IMR-90 (cell line): Measurements from ENCODE around the gene CEACAM8. TPM values are rescaled to one million over a fixed set of nuclear protein-coding genes. Genes with fewer than 3 reads are reported as not detected.

Experiments used
- ATAC-seq: fragments of 200-7000 bp; cut with Tn5 transposase; 2 replicates; pipeline ENCODE4 v1.9.1; 2020; ENCODE audit warnings: low read depth, mild to moderate bottlenecking, moderate library complexity
- BruUV-seq: library from RNA; stranded (reverse); fragments of 400-500 nt; replicated peaks from 2 replicates; lab custom pipeline; 2021; lab: Mats Ljungman, UMichigan
- CTCF ChIA-PET: fragments of 300-600 bp; formaldehyde crosslinking; extraction: SDS; loops from one replicate; lab custom pipeline; 2021; ENCODE audit warnings: antibody characterized with exemption; lab: Yijun Ruan, JAX
- POLR2A ChIA-PET: fragments of 300-600 bp; sonication (Branson Sonifier 250); formaldehyde crosslinking; loops from one replicate; lab custom pipeline; 2022; ENCODE audit warnings: antibody characterized with exemption; ENCODE audit not compliant: unreplicated experiment; lab: Charles Lee
- DNase-seq: peaks from one replicate; pipeline ENCODE4 v3.0.0; 2013
- H2AFZ ChIP-seq: replicated peaks from 2 replicates; pipeline ENCODE3; 2013; ENCODE audit warnings: low read length, mild to moderate bottlenecking; ENCODE audit not compliant: poor library complexity
- H2AK5ac ChIP-seq: 2 replicates; pipeline ENCODE4 v1.6.1; 2013; ENCODE audit warnings: low read depth, low read length, inconsistent platforms
- H2AK9ac ChIP-seq: replicated peaks from 2 replicates; pipeline ENCODE3; 2013; ENCODE audit warnings: mild to moderate bottlenecking, low read depth, low read length, moderate library complexity; ENCODE audit not compliant: poor library complexity
- H2BK120ac ChIP-seq: 2 replicates; pipeline ENCODE4 v1.6.1; 2013; ENCODE audit warnings: low read depth, low read length, inconsistent platforms
- H2BK15ac ChIP-seq: 3 replicates; pipeline ENCODE4 v1.6.1; 2013; ENCODE audit warnings: low read depth, low read length, inconsistent platforms
- H2BK20ac ChIP-seq: 2 replicates; pipeline ENCODE4 v1.6.1; 2013; ENCODE audit warnings: low read depth, mild to moderate bottlenecking, inconsistent platforms, low read length, moderate library complexity
- H2BK5ac ChIP-seq: 2 replicates; pipeline ENCODE4 v1.6.1; 2013; ENCODE audit warnings: mild to moderate bottlenecking, low read depth, low read length, inconsistent platforms; ENCODE audit not compliant: poor library complexity, severe bottlenecking
- H3K14ac ChIP-seq: replicated peaks from 2 replicates; pipeline ENCODE4 v1.6.1; 2013; ENCODE audit warnings: low read depth, low read length, inconsistent platforms
- H3K18ac ChIP-seq: 2 replicates; pipeline ENCODE4 v1.6.1; 2013; ENCODE audit warnings: low read depth, low read length, control low read depth
- H3K23ac ChIP-seq: 2 replicates; pipeline ENCODE4 v1.6.1; 2013; ENCODE audit warnings: low read depth, low read length, inconsistent platforms
- H3K27ac ChIP-seq: 2 replicates; pipeline ENCODE4 v1.5.1; 2013; ENCODE audit warnings: mild to moderate bottlenecking, control low read depth, low read length; ENCODE audit not compliant: insufficient read depth
- H3K27me3 ChIP-seq: 2 replicates; pipeline ENCODE4 v1.6.1; 2013; ENCODE audit warnings: low read length; ENCODE audit not compliant: control insufficient read depth, insufficient read depth
- H3K36me3 ChIP-seq: 2 replicates; pipeline ENCODE4 v1.6.1; 2013; ENCODE audit warnings: low read length, mixed read lengths; ENCODE audit not compliant: control insufficient read depth, insufficient read depth
- H3K4ac ChIP-seq: 2 replicates; pipeline ENCODE4 v1.6.1; 2013; ENCODE audit warnings: low read depth, low read length, inconsistent platforms
- H3K4me1 ChIP-seq: 2 replicates; pipeline ENCODE4 v1.6.1; 2013; ENCODE audit warnings: low read length, mixed read lengths; ENCODE audit not compliant: control insufficient read depth, insufficient read depth
- H3K4me2 ChIP-seq: 2 replicates; pipeline ENCODE4 v1.6.1; 2013; ENCODE audit warnings: low read depth, mild to moderate bottlenecking, control low read depth, low read length, moderate library complexity
- H3K4me3 ChIP-seq: 2 replicates; pipeline ENCODE4 v1.5.1; 2013; ENCODE audit warnings: low read depth, mild to moderate bottlenecking, control low read depth, low read length, moderate library complexity; ENCODE audit not compliant: insufficient read depth
- H3K56ac ChIP-seq: 2 replicates; pipeline ENCODE4 v1.6.1; 2013; ENCODE audit warnings: low read length, inconsistent platforms; ENCODE audit not compliant: insufficient read depth; ENCODE audit errors: extremely low read depth
- H3K79me1 ChIP-seq, 2 experiments: 2 replicates each; pipeline ENCODE4 v1.6.1; 2013; ENCODE audit warnings: low read length in 2 of 2, inconsistent platforms in 1 of 2, low read depth in 1 of 2
- H3K9ac ChIP-seq: 2 replicates; pipeline ENCODE4 v1.6.1; 2013; ENCODE audit warnings: low read depth, low read length, control low read depth
- H3K9me1 ChIP-seq: 2 replicates; pipeline ENCODE4 v1.6.1; 2013; ENCODE audit warnings: low read length, inconsistent platforms; ENCODE audit not compliant: insufficient read depth
- H3K9me3 ChIP-seq: 2 replicates; pipeline ENCODE4 v1.6.1; 2013; ENCODE audit warnings: low read length; ENCODE audit not compliant: control insufficient read depth, insufficient read depth
- H4K20me1 ChIP-seq: 2 replicates; pipeline ENCODE4 v1.6.1; 2013; ENCODE audit warnings: low read length, inconsistent platforms; ENCODE audit not compliant: insufficient read depth
- H4K5ac ChIP-seq: 2 replicates; pipeline ENCODE4 v1.6.1; 2013; ENCODE audit warnings: mild to moderate bottlenecking, low read depth, low read length, control low read depth
- H4K8ac ChIP-seq, 2 experiments: 2 replicates each; pipeline ENCODE4 v1.6.1; 2013; ENCODE audit warnings: low read depth in 2 of 2, low read length in 2 of 2, control low read depth in 1 of 2, inconsistent platforms in 1 of 2
- H4K91ac ChIP-seq: 2 replicates; pipeline ENCODE4 v1.6.1; 2013; ENCODE audit warnings: low read depth, low read length, inconsistent platforms; ENCODE audit not compliant: insufficient read depth
- BHLHE40 ChIP-seq: fragments of 150-350 bp; IDR thresholded peaks from 2 replicates; pipeline ENCODE4 v1.6.1; 2016; ENCODE audit warnings: mild to moderate bottlenecking, low read depth, low read length
- CEBPB ChIP-seq: IDR thresholded peaks from 2 replicates; pipeline ENCODE4 v1.6.1; 2012; ENCODE audit warnings: low read depth, low read length, improper control_type of control experiment
- CHD1 ChIP-seq: IDR thresholded peaks from 2 replicates; pipeline ENCODE4 v1.6.1; 2012; ENCODE audit warnings: low read depth, low read length, improper control_type of control experiment
- FOS ChIP-seq: fragments of 150-350 bp; IDR thresholded peaks from 2 replicates; pipeline ENCODE4 v1.6.1; 2016; ENCODE audit warnings: low read depth, low read length
- MAFK ChIP-seq: IDR thresholded peaks from 2 replicates; pipeline ENCODE4 v1.6.1; 2012; ENCODE audit warnings: low read depth, low read length, improper control_type of control experiment
- MXI1 ChIP-seq: IDR thresholded peaks from 2 replicates; pipeline ENCODE4 v1.6.1; 2012; ENCODE audit warnings: low read depth, mild to moderate bottlenecking, low read length, moderate library complexity, borderline replicate concordance
- NFE2L2 ChIP-seq: fragments of 150-350 bp; IDR thresholded peaks from 2 replicates; pipeline ENCODE4 v1.6.1; 2016; ENCODE audit warnings: low read depth, mild to moderate bottlenecking, low read length
- POLR2A ChIP-seq: IDR thresholded peaks from 2 replicates; pipeline ENCODE4 v1.6.1; 2012; ENCODE audit warnings: mild to moderate bottlenecking, low read depth, low read length
- RAD21 ChIP-seq: IDR thresholded peaks from 2 replicates; pipeline ENCODE4 v1.6.1; 2012; ENCODE audit warnings: low read length, improper control_type of control experiment
- RFX5 ChIP-seq: IDR thresholded peaks from 2 replicates; pipeline ENCODE4 v1.8.0; 2012; ENCODE audit warnings: low read depth, mild to moderate bottlenecking, low read length, moderate library complexity
- WGBS, 2 experiments: methylation state at CpG; one replicate each; pipeline versions ENCODE4 v1.1.5 to v1.1.7; 2013; ENCODE audit warnings: missing lambda C conversion rate in 2 of 2; ENCODE audit not compliant: insufficient read length in 1 of 2; ENCODE audit errors: extremely low coverage in 2 of 2; 5-methylcytosine and 5-hydroxymethylcytosine counted together
- dilution Hi-C: fragments of 300-500 bp; cut with HindIII; formaldehyde crosslinking; loops from one replicate; pipeline ENCODE4 v1.14.3; 2018; ENCODE audit warnings: low sequenced_read_pairs; ENCODE audit not compliant: unreplicated experiment
- in situ Hi-C: fragments of 300-500 bp; cut with MboI; formaldehyde crosslinking; loops from 3 replicates; pipeline ENCODE4 v1.14.3; 2019; ENCODE audit warnings: low sequenced_read_pairs, inconsistent platforms, mixed read lengths
- intact Hi-C: fragments of 100-400 bp; cut with micrococcal nuclease; formaldehyde crosslinking; loops from 2 replicates; pipeline ENCODE4 v1.10.0; 2022
- polyA plus RNA-seq, 3 experiments: library from polyadenylated mRNA; depleted of rRNA; stranded (reverse); fragments of >200 nt; gene quantifications; 2 replicates each; pipeline ENCODE4 v1.2.3, GENCODE V29; 2012; ENCODE audit warnings: low replicate concordance in 1 of 3
- total RNA-seq: library from RNA; depleted of rRNA; stranded (reverse); fragments of >200 nt; gene quantifications from 2 replicates; pipeline ENCODE4 v1.2.3, GENCODE V29; 2012
- TF ChIP-seq, protein P1 (sequence below): conservative IDR thresholded peaks from 2 replicates; pipeline ENCODE4 v1.5.1; 2012; ENCODE audit warnings: mild to moderate bottlenecking, low read depth, low read length, improper control_type of control experiment
- TF ChIP-seq, protein P2 (sequence below): fragments of 150-350 bp; IDR thresholded peaks from 2 replicates; pipeline ENCODE4 v1.6.1; 2017; ENCODE audit warnings: mild to moderate bottlenecking, antibody characterized with exemption, low read length, low read depth

CEACAM8 gene
- total and polyA plus RNA-seq, 2 of the 4 experiments (the other 2 are of a cell fraction): not detected

DNA sequence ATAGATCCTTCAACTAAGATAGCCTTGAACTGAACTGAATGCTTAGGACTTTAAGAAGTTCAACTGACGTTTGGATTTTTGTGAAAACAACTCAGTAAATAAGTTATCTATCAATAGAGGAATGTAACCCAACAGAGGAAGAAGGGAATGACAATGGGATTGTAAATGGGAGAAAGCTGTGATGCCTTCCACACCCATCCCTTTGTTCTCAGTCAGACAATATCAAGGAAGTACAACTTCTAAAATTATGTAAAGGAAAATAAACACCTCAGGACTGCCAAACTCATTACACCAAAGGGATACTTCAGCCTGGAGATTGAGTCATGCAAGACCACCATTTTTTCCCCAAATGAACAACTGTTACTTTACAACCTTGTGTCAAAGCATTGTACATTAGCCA lies 21.1 kb downstream of the CEACAM8 start:
- H3K23ac ChIP-seq: no peak overlapping the region
- peaks cover 19% of the 10 kb centered on the region for H3K27me3 ChIP-seq
- H3K4me1 ChIP-seq: no peaks in the 10 kb centered on the region
- H3K4me3 ChIP-seq: no peak overlapping the region
- ChIA-PET POLR2A (no interaction called here), CTCF (no interaction called here)
- no CpG with 5 or more reads among the region's 1 CpG for WGBS, 2 experiments
- no peak overlapping the region for H2AK9ac ChIP-seq
- no peak overlapping the region for H4K5ac ChIP-seq
- DNase-seq: no peak
- no peak overlapping the region for H3K27ac ChIP-seq
- no peaks in the 10 kb centered on the region for H3K9me3 ChIP-seq
- H4K91ac ChIP-seq: no peak overlapping the region
- no peaks in the 10 kb centered on the region for H3K9me1 ChIP-seq
- H3K36me3 ChIP-seq: no peaks in the 10 kb centered on the region
- TF ChIP-seq MXI1: no peak
- no peak for TF ChIP-seq CEBPB
- TF ChIP-seq BHLHE40: no peak
- TF ChIP-seq CHD1: no peak
- TF ChIP-seq RFX5: no peak
- no peak for TF ChIP-seq RAD21
- no peak for TF ChIP-seq FOS
- TF ChIP-seq MAFK: no peak
- no peak for TF ChIP-seq NFE2L2
- no peak for TF ChIP-seq POLR2A
- TF ChIP-seq, protein P1, sequence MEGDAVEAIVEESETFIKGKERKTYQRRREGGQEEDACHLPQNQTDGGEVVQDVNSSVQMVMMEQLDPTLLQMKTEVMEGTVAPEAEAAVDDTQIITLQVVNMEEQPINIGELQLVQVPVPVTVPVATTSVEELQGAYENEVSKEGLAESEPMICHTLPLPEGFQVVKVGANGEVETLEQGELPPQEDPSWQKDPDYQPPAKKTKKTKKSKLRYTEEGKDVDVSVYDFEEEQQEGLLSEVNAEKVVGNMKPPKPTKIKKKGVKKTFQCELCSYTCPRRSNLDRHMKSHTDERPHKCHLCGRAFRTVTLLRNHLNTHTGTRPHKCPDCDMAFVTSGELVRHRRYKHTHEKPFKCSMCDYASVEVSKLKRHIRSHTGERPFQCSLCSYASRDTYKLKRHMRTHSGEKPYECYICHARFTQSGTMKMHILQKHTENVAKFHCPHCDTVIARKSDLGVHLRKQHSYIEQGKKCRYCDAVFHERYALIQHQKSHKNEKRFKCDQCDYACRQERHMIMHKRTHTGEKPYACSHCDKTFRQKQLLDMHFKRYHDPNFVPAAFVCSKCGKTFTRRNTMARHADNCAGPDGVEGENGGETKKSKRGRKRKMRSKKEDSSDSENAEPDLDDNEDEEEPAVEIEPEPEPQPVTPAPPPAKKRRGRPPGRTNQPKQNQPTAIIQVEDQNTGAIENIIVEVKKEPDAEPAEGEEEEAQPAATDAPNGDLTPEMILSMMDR: no peak
- TF ChIP-seq, protein P2, sequence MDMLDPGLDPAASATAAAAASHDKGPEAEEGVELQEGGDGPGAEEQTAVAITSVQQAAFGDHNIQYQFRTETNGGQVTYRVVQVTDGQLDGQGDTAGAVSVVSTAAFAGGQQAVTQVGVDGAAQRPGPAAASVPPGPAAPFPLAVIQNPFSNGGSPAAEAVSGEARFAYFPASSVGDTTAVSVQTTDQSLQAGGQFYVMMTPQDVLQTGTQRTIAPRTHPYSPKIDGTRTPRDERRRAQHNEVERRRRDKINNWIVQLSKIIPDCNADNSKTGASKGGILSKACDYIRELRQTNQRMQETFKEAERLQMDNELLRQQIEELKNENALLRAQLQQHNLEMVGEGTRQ: no peak
- no peak overlapping the region for H3K9ac ChIP-seq
- dilution Hi-C loops (no loop called here), in situ Hi-C loops (no loop called here), intact Hi-C loops (no loop called here)
- no peak overlapping the region for H3K4ac ChIP-seq
- H2BK20ac ChIP-seq: no peak overlapping the region
- no peak overlapping the region for H2AFZ ChIP-seq
- no peaks in the 10 kb centered on the region for H4K20me1 ChIP-seq
- no peak overlapping the region for H3K18ac ChIP-seq
- H3K56ac ChIP-seq: no peak overlapping the region
- H2BK120ac ChIP-seq: no peak overlapping the region
- H3K4me2 ChIP-seq: no peak overlapping the region
- no peak overlapping the region for H2BK15ac ChIP-seq
- H4K8ac ChIP-seq: no peak overlapping the region
- BruUV-seq: no TSS peak
- no peak for ATAC-seq
- H3K79me1 ChIP-seq: no peaks in the 10 kb centered on the region
- H2BK5ac ChIP-seq: no peak overlapping the region
- H2AK5ac ChIP-seq: no peak overlapping the region
- no peak overlapping the region for H3K14ac ChIP-seq
